HG02981 (cell line): ENCODE measurements around the gene NIPAL4.
A peak's percentile ranks its signal among the peaks of the same experiment; 100 is the strongest.

Experiments used
- ATAC-seq: cut with Tn5 transposase; IDR thresholded peaks from one replicate; pipeline ENCODE4 v1.9.1; 2021; ENCODE audit warnings: mild to moderate bottlenecking, moderate library complexity; ENCODE audit not compliant: unreplicated experiment

NIPAL4 gene

DNA sequence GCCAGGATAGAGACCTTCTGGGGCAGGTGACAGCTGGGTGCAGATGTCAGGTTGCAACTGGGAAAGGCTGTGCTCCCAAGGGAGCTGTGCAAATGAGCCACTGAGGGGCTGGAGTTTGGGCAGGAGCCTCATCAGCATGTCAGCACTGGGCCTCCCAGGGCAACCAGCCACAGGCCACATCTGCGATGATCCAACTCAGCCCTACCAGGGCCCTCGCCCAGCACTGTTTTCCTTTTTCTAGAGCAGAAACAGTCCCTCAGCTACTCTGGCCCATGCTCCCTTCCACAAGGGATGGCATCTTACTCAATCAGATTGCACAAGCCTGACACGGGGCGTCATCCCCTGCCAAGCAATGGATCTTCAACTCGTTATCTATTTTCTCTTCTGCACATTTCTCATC lies 24.8 kb downstream of the NIPAL4 start:
- ATAC-seq = no peak

DNA sequence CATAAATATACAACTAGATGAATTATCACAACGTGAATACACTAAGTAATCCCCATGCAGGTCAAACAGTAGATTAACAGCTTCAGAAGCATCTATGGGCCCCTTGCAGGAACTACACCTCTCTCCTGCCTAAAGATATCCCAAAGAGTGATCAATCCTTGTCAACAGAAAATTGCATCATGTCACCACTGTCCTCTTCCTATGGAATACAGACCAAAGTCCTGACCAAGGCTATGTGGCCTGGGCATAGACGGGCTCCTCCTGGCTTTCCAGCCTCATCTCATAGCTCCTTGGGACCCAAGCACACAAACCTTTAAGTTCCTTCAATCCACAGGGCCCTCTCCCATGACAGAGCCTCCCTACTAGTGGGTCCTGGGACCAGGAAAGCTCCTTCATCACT lies 25.3 kb downstream of the NIPAL4 start:
- no peak for ATAC-seq

DNA sequence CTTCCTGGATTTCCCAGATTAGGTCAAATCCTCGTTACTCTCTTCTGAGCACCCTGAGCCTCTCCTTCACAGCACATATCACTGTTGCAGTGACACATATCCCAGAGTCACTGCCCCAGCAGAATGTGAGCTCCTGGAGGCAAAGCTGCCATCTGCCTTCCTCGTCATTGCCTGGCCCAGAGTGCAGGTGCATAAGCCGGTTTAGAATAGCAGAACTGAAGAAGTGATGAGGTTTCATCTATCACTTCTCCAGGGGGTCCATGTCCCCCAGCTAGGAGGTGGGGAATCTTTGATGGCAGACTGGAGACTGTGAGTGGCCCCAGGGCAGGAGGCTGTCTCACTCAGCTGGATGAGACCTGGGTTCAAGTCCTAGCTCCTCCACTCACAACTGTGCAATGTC lies 25.8 kb downstream of the NIPAL4 start:
- no peak for ATAC-seq

DNA sequence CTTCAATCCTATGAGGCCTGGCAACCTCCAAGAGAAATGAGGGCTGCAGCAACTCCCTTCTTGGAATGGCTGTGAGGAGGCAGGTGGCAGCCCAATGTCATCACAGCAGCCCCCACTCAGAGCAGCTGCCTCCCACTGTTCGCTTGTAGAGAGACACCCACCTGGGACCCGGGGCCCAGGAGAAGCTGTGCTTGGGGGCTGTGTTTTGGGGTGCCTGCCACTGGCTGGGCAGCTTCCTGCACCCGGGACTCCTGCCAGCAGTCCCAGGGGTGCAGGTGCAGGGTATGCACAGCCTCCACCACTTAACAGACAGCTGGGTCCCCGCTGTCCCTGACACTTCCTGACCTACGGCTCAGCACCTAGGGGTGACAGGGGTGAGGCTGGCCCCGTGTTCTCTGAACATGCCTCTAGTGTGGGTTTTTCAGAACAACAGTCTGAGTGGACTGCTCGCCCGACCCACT lies 26.2 kb downstream of the NIPAL4 start:
- ATAC-seq = no peak

DNA sequence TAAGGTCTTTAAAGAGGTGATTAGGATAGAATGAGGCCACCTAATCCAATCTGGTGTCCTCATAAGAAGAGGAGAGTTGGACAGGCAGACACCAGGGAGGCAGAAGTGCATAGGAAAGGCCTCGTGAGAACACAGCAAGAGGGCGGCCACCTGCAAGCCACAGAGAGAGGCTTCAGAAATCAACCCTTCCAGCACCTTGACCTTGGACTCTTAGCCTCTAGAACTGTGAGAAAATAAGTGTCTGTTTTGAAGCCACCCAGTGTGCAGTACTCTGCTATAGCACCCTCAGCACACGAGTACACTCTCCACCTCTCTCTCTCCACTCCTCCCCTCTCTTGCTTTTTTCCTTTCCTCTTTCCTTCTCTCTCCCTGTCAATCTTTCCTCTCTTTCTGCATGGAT lies 26.8 kb downstream of the NIPAL4 start:
- no peak for ATAC-seq

DNA sequence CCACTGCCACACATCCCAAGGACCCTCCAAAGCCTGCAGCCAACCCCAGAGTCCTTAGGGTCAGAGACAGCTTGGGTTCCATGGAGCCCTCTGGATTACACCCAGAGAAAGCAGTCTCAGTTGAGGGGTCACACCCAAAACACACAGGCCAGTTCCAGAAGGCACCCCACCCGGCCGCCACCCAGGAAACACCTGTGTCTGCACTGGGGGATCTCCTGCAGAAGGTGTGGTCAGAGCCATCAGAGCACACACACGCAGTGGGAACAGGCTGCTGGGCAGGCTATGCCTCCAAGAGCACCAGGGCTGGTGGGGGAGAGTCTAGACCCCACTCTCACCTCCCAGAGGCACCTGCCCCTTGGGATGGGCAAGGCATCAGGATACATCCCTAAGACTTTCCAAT lies 27.3 kb downstream of the NIPAL4 start:
- ATAC-seq = no peak

DNA sequence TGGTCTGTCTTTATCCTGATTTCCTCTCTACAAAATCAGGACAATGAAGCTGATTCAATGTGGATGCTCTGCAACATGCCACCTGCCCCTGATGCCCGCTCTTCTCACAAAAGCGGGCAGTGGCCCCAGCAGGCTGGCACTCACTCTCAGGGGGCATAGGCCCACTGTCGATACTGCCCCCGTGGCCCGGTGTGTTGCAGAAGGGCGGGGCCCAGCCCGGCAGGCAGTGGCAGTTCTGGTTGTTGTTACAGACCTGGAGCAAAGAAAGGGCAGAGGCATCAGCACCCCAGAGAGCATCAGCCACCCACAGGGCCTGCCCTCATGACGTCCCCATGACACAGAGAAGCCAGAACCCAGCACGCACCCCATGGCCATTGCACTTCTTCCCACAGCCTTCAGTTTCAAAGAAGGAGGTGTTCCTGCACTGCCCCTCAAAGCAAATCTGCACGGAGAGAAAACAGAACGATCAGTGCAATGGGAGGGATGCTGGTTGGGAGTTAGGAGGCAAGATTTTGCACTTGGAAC lies 31.5 kb downstream of the NIPAL4 start:
- no peak for ATAC-seq

DNA sequence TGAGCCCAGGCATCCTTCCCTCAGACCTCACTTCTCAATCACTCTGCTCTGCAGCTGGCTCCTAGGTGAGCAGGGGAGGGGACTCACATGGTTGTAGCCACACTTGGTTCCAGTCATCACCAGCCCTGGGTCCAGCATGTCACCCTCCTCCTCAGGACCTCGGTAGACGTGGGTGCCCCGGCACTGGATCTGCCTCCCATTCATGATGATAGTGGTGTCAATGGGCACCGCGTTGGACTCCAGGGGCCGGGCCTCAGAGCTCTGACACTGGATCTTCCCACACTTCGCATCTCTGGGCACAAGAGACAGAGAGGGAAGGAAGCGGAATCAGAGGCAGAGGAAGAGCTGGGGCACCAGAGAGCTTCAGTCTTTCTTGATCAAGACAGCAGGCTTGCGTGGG lies 32.9 kb downstream of the NIPAL4 start:
- no peak for ATAC-seq

DNA sequence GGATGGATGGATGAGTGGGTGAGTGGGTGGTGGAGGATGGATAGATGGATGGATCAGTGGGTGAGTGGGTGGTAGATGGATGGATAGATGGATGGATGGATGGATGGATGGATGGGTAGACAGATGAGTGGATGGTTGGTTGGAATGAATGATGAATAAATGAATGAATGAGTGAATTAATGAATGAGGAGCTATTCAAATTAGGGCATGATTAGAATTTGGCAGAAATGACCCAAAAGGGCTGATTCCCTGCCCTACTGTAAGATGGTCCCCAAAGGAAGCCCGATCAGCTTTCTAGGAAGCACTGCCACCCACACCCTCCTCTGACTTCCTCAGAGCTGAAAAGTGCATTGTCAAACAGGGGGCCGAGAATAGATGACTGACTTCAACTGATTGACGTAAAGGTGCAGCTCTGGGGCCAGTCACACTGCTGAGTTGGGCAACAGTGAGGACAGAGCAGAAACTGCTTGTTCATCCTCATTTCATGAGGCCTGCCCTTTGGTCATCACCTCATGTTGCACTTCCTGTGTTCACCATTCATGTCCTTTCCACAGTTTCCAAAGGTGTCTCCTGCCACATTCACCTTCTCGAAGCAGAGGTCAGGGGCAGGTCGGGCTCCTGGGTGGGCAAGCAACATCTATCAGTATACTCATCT lies 34.3 kb downstream of the NIPAL4 start:
- ATAC-seq = no peak

DNA sequence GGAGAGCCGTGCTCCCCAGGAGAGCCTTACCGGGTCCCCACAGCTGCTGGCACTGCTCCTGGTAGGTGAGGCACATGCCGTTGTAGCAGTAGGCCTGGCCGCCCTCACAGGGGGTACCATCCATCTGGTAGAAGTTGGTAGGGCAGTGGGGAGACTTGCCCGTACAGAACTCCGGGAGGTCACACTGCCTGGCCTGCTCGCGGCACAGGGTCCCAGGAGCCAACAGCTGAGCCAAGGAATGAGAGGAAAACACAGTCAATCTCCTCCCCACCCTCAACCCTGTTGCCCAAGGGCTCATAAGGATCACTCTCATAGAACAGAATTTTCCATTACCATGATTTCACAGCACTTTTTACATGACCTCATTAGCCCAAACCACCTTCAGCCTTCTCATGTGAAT lies 36.9 kb downstream of the NIPAL4 start:
- ATAC-seq = no peak

DNA sequence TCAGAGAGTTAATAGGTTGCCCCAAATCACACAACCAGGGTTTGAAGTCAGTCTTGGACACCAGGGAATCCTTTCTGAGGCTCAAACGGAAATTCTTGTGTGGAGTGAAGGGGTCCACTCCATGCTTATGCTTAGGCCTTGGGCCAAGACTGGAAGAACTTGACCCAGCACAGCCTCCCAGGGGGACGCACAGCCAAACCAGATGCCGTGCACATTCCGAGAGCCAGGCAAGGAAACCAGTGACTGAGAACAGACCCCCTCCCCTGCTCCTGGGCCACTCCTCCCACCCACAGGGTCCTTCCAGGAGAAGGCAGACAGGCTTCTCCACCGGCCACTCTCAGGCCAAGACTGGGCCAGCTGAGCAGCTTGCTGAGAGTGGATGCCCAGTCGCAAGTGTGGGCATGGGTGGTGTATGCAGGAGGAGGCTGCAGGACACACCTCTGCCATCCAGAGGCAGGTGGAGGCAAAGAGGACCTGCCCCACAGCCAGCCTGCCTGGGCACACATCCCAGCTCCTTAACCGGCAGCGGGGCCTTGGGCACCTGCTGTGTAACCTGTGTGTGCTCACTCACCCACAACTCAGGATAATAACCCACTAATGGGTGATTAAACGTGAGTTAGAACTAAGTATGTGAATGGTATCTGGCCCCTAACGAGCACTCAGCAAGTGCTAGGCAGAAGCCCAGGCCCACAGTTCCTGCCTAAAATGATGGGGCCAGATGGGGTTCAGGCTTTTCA lies 38.0 kb downstream of the NIPAL4 start:
- no peak for ATAC-seq

DNA sequence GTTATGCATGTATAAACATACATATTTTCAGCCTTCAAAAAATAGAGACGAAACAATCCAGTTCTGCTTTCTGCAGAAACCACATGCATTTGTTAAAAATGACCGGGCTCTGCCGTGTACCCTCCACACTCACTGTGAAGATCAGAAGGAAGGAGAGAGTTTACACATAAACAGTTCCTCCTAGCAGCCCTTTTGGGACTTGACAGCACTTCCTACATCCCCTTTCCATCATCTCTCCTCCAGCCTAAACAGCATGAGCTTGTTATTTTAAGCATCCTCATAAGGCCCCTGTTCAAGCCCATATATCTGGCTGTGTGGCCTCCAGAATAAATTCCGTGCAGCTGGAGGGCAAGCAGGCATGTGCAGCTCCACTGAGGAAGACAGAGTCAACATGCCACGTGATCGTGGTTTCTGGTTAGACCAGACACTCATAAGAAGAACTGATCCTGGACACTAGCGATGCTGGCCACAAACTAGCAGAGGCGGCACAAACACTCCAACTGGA lies 42.2 kb downstream of the NIPAL4 start:
- ATAC-seq = peak; percentile 82

DNA sequence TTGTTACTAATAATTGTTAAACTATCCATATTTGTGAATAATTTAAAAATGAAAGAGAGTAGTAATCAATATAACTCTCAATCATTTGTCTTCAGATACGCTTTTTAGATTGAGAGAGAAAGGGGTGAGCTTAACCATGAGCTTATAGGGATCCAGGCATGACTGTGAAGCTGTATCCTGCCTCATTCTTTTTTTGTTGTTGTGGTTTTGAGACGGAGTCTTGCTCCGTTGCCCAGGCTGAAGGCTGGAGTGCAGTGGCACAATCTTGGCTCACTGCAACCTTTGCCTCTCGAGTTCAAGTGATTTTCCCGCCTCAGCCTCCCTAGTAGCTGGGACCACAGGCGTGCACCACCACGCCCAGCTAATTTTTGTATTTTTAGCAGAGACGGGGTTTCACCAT lies 44.0 kb downstream of the NIPAL4 start:
- ATAC-seq = no peak

DNA sequence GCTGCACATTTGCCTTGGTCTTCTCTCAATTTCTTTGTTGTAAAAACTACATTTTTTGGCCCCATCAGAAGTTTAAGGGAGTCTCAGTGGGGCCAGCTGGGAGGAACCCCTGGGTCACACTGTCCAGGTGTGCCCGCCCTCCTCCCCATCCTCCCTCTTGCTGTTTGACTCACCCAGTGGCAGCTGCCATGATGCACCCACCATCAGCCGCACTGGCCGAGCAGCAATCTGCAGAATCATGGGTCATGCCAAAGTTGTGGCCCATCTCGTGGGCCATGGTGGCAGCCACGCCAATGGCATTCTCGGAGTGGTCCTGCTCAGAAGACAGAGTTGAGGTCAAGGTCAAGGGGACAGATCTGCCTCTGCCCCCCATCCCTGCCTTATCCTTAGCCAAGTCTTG lies 45.5 kb downstream of the NIPAL4 start:
- no peak for ATAC-seq

DNA sequence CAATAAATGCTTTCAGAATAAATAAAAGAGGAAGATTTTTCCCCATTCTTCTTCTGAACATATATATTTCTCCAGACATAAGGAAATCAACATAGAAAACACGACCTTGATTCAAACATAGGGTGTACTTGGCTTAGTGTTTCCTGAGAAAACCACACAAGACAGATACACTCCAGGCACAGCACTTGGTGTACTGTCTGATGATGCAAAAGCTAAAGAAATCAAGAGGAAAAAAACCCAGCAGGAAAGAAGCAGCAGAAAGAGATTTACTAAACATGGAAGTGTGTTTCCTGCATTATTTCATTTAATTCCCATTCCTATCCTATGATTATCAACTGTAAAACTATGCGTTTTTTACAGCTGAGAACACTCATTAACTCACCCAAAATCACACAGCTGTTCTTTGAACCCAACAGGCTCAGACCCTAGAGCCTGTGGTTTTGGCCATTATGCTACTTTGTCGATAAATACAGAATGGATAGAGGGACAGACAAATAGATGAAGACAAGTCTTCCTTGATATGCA lies 46.1 kb downstream of the NIPAL4 start:
- ATAC-seq = no peak

DNA sequence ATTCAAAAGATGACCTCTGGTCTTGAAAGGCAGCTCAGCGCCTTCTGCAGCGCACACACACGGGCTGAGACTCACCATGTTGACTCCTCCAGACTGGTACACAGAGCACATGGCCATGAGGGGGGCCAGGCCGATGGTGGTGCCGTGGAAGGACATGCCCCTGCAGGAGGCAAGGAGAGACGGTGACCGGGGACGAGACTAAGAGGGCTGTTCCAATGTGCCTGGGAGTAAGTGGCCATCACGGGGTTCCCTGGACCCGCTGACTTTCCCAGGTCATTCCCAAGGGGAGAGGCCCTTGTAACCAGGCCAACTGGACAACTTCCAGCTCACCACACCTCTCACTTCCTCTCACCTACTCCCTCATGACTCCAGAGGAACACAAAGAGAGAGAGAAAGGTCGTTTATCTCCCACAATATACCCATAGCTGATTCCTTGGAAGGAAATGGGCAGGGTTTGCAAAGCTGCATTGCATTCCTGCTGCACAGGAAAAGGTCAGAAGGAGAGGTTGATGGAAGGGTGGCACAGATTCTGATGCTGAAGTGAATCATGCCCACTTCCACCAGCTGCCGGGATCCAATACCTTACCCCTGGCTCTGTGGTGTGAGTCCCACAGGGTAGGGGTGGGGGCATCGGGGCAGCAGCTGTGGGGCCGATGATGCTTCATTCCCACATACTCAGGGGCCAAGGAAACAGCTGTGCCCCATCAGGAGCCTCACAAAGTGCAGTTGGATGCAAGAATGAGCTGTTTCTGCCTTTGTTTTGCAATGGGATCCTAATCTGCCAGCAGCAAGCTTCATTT lies 47.2 kb downstream of the NIPAL4 start:
- no peak for ATAC-seq

DNA sequence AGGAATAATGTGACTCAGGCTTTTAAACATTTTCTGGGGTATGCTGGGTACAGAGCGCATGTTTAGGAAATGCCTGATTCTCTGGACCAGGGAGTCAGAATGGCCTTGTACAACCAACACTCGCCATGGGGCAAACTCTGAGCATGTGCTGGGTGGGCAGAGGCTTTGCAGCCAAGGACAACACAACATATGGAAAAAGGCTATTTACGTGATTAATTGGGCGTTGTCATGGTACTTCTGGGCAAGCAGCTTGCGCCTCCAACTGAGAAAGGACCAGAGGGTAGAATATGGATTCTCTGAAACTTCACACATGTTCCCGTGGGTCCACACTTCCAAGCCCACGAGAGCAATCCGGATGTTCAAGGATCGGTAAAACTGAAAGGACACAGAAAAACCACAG lies 49.1 kb downstream of the NIPAL4 start:
- ATAC-seq = no peak

DNA sequence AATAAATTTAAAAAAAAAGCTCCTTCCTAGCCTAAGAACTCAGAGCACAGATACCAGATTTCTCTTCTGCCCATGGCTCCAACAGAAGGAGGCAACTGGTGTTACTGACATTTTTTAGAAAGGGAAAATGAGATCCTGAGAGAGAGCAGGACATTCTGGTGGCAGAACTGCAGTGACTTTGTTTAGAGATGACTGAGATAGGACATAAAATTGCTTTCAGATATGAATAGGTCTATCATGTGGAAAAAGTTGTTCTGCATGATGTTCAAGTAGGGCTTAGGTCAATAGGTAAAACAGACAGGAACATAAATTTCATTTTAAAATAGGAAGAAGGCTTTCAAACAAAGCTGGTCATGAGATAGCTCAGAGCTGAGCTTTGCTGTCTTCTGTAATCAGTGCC lies 49.6 kb downstream of the NIPAL4 start:
- ATAC-seq = peak; percentile 62

DNA sequence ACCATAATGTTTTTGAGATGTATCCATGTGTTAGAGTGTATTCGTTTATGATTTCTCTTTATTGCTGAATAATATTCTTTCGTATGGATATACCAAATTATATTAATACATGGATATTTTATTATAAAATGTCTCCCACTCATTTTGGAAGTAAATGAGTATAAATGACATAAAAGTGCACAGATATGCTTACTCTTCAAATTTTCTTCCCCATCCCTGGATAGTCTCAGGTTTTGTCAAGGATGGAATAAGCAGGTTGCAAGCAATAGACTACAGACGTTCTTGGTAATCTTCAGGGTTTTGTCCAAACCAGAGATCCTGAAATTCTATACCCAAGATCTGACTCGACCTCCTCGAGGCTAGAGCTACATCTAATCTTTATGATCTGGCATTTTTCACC lies 50.7 kb downstream of the NIPAL4 start:
- ATAC-seq = no peak

DNA sequence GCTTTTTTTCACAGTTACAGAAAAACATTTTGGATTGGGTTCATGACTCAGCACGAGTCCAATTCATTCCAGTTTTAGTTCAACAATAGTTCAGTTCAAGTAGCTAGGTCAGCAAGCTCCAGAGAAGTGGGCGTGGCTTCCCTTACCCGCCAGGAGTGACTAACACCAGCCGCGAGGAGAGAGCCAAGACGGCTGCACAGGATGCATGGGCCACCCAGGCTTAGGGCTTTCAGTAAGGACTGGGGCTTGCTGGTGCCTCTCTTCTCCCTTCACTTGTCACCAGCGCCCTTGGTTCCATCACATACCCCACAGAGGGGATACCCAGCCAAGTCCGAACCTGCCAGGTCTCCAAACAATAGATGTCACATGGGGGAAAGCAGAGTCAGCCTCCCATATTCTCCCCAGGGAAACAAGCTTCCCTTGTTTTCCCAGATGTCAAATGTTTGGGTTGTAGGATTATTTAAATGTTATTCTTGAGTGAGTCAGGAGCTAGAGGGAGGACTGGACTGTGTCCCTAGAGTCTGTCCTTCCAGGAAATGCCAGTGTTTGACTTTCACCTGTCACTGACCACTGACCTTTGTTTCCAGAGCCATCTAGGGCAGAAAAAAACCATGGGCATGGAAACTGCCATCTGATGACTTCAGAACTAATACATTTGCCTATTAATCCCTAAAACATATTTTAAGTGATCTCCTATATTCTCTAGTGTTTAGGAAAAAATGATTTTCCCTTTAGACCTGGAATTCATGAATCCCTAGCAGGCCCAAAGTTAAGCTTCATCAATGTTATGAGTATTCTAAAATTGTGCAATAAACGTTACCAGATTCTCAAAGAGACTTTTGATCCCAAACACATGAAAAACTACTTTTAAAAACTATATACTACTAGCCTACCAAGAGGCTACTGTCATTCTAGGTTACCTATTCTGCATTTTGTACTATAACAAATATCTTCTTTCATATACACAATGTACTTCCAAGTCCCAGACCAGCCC lies 51.9 kb downstream of the NIPAL4 start:
- ATAC-seq = no peak
